Right ventricle myocardium inferior (tissue), 1 donor: ENCODE data around the gene LONRF3. TPM values are rescaled to one million over a fixed set of nuclear protein-coding genes. Genes with fewer than 3 reads are reported as not detected.

Experiments
- total RNA-seq: library from RNA; stranded (reverse); fragmentation: NEBNext Ultra II Directional; extraction: Animal tissue kit (Norgen Biotek cat#: 25700); gene quantifications from one replicate; pipeline ENCODE4 v1.2.1, GENCODE V29; 2021
- donor health status: DM: no; HTN: yes; CAD: no; lungs with severe emphysema.

LONRF3 gene
- total RNA-seq, 1 donor from 2014 or later, result 3.0 TPM

Other genes starting within 250 kb of the LONRF3 start
- 19.7 TPM for gene IL13RA1, start 247.0 kb upstream of the LONRF3 start, total RNA-seq
- not detected for gene ZCCHC12, start 150.8 kb upstream of the LONRF3 start, total RNA-seq
- gene CT47C1, start 98.4 kb downstream of the LONRF3 start, total RNA-seq, result not detected
- not detected for gene KIAA1210, start 153.2 kb downstream of the LONRF3 start, total RNA-seq